PFSK-1 (cell line): Measurements from ENCODE around the gene DMBX1.
A peak's percentile ranks its signal among the peaks of the same experiment; 100 is the strongest.

Source experiments
- FOXP2 ChIP-seq: optimal IDR thresholded peaks from 2 replicates; pipeline ENCODE3; 2011; ENCODE audit warnings: borderline replicate concordance, control low read depth, inconsistent platforms; ENCODE audit not compliant: insufficient read depth; ENCODE audit errors: extremely low read length, extremely low read depth
- POLR2AphosphoS5 ChIP-seq: IDR thresholded peaks from 2 replicates; pipeline ENCODE4 v1.6.1; 2012; ENCODE audit warnings: low read depth, mild to moderate bottlenecking, control low read depth, low read length, moderate library complexity
- SIN3A ChIP-seq: IDR thresholded peaks from 2 replicates; pipeline ENCODE4 v1.6.1; 2012; ENCODE audit warnings: mild to moderate bottlenecking, low read length, moderate library complexity, borderline replicate concordance; ENCODE audit not compliant: insufficient read depth
- TAF1 ChIP-seq: IDR thresholded peaks from 2 replicates; pipeline ENCODE4 v1.6.1; 2012; ENCODE audit warnings: low read length, control low read depth, borderline replicate concordance; ENCODE audit not compliant: insufficient read depth
- TF ChIP-seq, protein P1 (sequence below), 2 experiments: IDR thresholded peaks; 2 replicates each; pipeline versions ENCODE4 v1.6.1 to v1.8.0; 2011 to 2012; ENCODE audit warnings: low read depth in 2 of 2, low read length in 2 of 2, control low read depth in 1 of 2, inconsistent platforms in 1 of 2, mild to moderate bottlenecking in 1 of 2, moderate library complexity in 1 of 2; ENCODE audit not compliant: insufficient read depth in 1 of 2

DMBX1 gene

DNA sequence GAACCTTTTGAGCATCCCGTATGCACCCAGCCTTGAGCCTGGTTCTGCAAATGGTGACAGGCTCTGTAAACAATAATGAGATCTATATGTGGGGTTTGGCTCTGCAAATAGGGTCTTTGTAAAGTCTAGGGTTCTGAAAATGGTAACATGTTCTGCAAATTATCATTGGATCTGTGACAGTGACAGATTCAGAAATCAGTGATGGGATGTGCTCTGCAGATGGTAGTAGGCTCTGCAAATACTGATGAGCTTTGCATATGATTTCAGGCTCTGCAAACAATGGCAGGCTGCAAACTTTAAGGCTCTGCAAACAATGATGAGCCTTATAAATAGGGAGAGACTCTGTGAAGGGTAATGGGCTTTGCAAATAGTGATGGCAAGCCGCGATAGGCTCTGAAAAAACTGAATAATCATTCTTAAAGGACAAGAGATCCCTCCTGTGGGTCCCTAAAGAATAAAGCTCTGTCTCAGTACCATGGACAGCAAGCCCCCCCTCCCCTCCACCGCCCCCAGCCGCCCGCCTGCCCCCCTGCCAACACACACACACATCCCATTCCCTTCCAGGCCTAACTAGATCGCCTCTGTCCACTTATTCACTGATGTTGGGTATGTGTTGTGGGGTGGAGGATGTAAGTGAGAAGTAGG lies 17.7 kb upstream of the DMBX1 start:
- TF ChIP-seq, protein P1, sequence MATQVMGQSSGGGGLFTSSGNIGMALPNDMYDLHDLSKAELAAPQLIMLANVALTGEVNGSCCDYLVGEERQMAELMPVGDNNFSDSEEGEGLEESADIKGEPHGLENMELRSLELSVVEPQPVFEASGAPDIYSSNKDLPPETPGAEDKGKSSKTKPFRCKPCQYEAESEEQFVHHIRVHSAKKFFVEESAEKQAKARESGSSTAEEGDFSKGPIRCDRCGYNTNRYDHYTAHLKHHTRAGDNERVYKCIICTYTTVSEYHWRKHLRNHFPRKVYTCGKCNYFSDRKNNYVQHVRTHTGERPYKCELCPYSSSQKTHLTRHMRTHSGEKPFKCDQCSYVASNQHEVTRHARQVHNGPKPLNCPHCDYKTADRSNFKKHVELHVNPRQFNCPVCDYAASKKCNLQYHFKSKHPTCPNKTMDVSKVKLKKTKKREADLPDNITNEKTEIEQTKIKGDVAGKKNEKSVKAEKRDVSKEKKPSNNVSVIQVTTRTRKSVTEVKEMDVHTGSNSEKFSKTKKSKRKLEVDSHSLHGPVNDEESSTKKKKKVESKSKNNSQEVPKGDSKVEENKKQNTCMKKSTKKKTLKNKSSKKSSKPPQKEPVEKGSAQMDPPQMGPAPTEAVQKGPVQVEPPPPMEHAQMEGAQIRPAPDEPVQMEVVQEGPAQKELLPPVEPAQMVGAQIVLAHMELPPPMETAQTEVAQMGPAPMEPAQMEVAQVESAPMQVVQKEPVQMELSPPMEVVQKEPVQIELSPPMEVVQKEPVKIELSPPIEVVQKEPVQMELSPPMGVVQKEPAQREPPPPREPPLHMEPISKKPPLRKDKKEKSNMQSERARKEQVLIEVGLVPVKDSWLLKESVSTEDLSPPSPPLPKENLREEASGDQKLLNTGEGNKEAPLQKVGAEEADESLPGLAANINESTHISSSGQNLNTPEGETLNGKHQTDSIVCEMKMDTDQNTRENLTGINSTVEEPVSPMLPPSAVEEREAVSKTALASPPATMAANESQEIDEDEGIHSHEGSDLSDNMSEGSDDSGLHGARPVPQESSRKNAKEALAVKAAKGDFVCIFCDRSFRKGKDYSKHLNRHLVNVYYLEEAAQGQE (IDR thresholded peaks at IDR 0.05; ENCODE audit: insufficient read depth in 1 of 2, low read depth in 2 of 2, low read length in 2 of 2) = peak in 1 of 2 experiments; percentile 73; a peak in 2 of 4 replicates
- no peak for TF ChIP-seq TAF1

DNA sequence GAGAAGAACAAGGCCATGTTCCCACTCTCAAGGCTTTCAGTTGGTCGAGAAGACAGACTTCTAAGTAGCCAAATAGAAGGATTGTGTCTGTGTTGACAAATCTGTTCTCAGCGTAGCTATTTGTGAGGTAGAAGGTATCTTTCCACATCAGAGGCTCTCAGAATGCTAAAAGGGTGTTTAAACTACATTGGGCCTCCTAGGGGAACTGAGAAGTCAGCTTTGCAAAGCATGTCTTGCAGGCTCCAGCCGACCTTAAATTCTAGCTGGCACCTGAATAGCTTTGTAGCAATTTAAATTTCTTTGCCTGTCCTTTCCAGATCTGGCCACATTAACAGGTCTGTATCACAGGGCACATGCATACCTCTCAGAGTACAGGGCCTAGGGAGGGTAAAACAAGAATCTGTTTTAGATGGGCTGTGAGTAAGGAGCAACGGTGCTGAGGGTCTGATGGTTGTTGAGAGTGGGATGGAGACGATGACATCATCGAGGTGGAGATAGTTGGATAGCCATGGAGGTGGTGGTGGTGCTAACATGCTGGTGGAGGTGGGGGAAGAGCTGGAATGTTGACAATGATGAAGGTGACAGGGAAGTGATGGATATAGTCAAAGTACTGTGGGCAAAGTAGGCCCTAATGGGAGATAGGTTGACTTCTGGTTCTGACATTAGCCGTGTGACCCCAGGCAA lies 17.0 kb upstream of the DMBX1 start:
- no peak for TF ChIP-seq POLR2AphosphoS5
- no peak for TF ChIP-seq SIN3A
- TF ChIP-seq, protein P1 (IDR thresholded peaks at IDR 0.05; ENCODE audit: insufficient read depth in 1 of 2, low read depth in 2 of 2, low read length in 2 of 2) = no peak
- no peak for TF ChIP-seq FOXP2
- TF ChIP-seq TAF1 = no peak

DNA sequence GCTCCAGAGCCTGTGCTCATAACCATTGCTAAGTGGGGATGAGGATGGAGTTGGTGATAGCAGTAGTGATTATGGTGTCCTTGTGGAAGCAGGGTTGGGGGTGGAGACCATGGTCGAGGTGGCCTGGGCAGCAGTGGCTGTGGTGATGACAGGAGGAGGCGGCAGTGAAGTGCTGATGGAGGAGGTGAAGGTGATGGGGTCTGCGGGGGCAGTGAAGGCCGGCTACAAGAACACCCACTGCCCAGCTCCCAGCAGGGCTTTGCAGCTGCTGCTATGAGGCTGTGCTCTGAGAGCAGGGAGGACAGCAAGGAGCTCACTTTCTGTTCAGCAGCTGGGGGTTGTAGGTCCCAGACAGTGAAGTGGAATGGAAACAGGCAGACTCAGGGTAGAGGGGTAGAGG lies 15.6 kb upstream of the DMBX1 start:
- TF ChIP-seq SIN3A (no peak), POLR2AphosphoS5 (no peak), FOXP2 (no peak), TAF1 (no peak)
- TF ChIP-seq, protein P1 (IDR thresholded peaks at IDR 0.05; ENCODE audit: insufficient read depth in 1 of 2, low read depth in 2 of 2, low read length in 2 of 2) = no peak

DNA sequence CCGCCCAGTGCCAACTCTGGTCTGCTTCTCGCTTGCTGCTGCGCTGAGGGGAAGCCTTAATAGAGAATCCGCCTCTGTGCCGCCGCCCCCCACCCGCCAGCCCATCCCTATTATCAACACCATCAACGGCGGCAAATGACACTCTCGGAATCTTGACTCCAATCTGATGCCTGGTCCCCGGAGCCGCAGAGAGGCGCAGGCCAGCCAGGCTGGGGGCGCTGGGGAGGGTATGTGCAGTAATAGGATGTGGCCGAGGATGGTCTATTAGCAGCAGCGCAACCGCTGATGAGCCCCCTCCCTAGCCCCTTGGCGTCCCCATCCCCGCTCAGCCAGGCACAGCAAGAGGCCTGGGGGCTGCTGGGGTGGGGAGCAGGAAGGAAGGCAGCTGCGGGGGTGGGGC lies 15.1 kb upstream of the DMBX1 start:
- TF ChIP-seq FOXP2 (no peak), TAF1 (no peak), POLR2AphosphoS5 (no peak), SIN3A (no peak)
- TF ChIP-seq, protein P1 (IDR thresholded peaks at IDR 0.05; ENCODE audit: insufficient read depth in 1 of 2, low read depth in 2 of 2, low read length in 2 of 2) = no peak
